ENCODE measurements around the gene ACO2. TPM values are rescaled to one million over a fixed set of nuclear protein-coding genes. Genes with fewer than 3 reads are reported as not detected.

Gene ACO2
- total RNA-seq, 1 experiment from 2014 or later: 90.5 TPM

DNA sequence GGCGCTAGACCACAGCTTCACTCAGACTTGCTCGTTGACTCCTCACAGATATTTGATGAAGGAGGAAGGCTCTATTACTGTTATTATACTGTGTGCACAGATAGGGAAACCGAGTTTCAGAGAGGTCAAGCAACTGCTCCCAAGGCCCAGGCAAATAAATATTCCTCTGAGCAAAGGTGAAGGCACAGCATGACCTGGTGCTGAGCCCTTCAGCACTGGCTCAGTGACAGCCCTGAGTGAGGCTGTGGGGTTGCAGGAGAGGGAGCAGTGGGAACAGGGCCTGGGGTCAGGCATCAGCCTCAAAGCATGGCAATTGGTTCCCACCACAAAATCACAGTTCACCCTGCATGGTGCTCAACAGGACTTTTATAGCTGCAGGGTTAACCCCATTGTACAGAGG is 68.3 kb downstream of the ACO2 start:
- BruUV-seq (replicated peaks): no TSS peak
- Histone ChIP-seq H3K4me1 (0 out of 2 replicates have a peak, but pooled peaks cover 4% of the 10 kb centered on the region), H3K4me3 (ENCODE audit: low read depth, low read length) (no peak overlapping the region), H3K9me3 (no peaks in the 10 kb centered on the region), H3K27me3 (replicated peaks; ENCODE audit: control insufficient read depth, insufficient read depth, low read length) (no peaks in the 10 kb centered on the region), H3K36me3 (ENCODE audit: control insufficient read depth, insufficient read depth, low read length) (no peaks in the 10 kb centered on the region; the same call in 1 of the 2 replicates)
- POLR2A ChIA-PET: interaction anchor here (0.6 kb wide), 1 partner anchor 204 kb away, joined by 3 read pairs; no protein-coding TSS in a partner anchor
- no peak for DNase-seq
- TF ChIP-seq, protein P1, sequence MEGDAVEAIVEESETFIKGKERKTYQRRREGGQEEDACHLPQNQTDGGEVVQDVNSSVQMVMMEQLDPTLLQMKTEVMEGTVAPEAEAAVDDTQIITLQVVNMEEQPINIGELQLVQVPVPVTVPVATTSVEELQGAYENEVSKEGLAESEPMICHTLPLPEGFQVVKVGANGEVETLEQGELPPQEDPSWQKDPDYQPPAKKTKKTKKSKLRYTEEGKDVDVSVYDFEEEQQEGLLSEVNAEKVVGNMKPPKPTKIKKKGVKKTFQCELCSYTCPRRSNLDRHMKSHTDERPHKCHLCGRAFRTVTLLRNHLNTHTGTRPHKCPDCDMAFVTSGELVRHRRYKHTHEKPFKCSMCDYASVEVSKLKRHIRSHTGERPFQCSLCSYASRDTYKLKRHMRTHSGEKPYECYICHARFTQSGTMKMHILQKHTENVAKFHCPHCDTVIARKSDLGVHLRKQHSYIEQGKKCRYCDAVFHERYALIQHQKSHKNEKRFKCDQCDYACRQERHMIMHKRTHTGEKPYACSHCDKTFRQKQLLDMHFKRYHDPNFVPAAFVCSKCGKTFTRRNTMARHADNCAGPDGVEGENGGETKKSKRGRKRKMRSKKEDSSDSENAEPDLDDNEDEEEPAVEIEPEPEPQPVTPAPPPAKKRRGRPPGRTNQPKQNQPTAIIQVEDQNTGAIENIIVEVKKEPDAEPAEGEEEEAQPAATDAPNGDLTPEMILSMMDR (IDR thresholded peaks at IDR 0.05; ENCODE audit: insufficient read depth in 1 of 2, low read depth in 1 of 2, low read length in 1 of 2, severe bottlenecking in 1 of 2, unreplicated experiment in 1 of 2): no peak
- H3K4me1 Mint-ChIP-seq (ENCODE audit: low read depth, unreplicated experiment): peaks cover 8% of the 10 kb centered on the region
- no peaks in the 10 kb centered on the region for H3K9me3 Mint-ChIP-seq (ENCODE audit: unreplicated experiment)
- H3K27ac Mint-ChIP-seq (ENCODE audit: unreplicated experiment): no peak overlapping the region
- no peaks in the 10 kb centered on the region for H3K27me3 Mint-ChIP-seq (ENCODE audit: insufficient read depth, unreplicated experiment)
- peaks cover 48% of the 10 kb centered on the region for H3K36me3 Mint-ChIP-seq (ENCODE audit: insufficient read depth, unreplicated experiment)
- CTCF ChIA-PET: interaction anchor here (0.6 kb wide), 1 partner anchor 236 kb away, joined by 3 read pairs; the partner anchor contains the start of gene ZC3H7B
- intact Hi-C loops (cut with micrococcal nuclease; ENCODE audit: unreplicated experiment): no loop called here
- no peak overlapping the region for H3K4me3 Mint-ChIP-seq (ENCODE audit: unreplicated experiment)

DNA sequence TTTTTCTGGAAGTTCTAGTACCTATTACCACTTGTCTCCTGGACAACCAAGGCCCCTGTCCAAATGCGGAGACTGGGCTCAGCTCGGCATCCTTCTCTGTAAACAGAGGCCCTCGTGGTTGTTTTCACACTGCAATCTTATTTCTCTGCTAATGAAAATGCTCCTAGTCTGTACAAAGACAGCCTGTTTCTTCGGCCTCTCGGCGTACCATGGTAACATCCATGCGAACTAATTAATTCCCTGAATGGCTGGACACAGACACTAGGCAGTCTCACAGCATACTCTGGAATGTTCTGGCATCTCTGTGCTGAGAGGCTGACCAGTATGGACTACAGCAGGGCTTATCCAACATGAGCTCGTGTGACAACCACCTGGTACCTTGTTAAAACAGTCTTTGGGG is 69.7 kb downstream of the ACO2 start:
- no peak overlapping the region for H3K4me3 ChIP-seq (ENCODE audit: low read depth, low read length)
- no peaks in the 10 kb centered on the region; the same call in 1 of the 2 replicates for H3K36me3 ChIP-seq (ENCODE audit: control insufficient read depth, insufficient read depth, low read length)
- no peaks in the 10 kb centered on the region for H3K9me3 ChIP-seq
- no peaks in the 10 kb centered on the region for H3K27me3 ChIP-seq (replicated peaks; ENCODE audit: control insufficient read depth, insufficient read depth, low read length)
- no peak overlapping the region for H3K27ac Mint-ChIP-seq (ENCODE audit: unreplicated experiment)
- no peaks in the 10 kb centered on the region for H3K9me3 Mint-ChIP-seq (ENCODE audit: unreplicated experiment)
- intact Hi-C loops (cut with micrococcal nuclease; ENCODE audit: unreplicated experiment): no loop called here
- H3K27me3 Mint-ChIP-seq (ENCODE audit: insufficient read depth, unreplicated experiment): no peaks in the 10 kb centered on the region
- no peak overlapping the region for H3K4me3 Mint-ChIP-seq (ENCODE audit: unreplicated experiment)
- DNase-seq: no peak
- H3K4me1 Mint-ChIP-seq (ENCODE audit: low read depth, unreplicated experiment): peaks cover 18% of the 10 kb centered on the region
- ChIA-PET CTCF (no interaction called here), POLR2A (no interaction called here)
- peaks cover 41% of the 10 kb centered on the region for H3K36me3 Mint-ChIP-seq (ENCODE audit: insufficient read depth, unreplicated experiment)
- BruUV-seq (replicated peaks): no TSS peak
- TF ChIP-seq, protein P1 (IDR thresholded peaks at IDR 0.05; ENCODE audit: insufficient read depth in 1 of 2, low read depth in 1 of 2, low read length in 1 of 2, severe bottlenecking in 1 of 2, unreplicated experiment in 1 of 2): no peak
- H3K4me1 ChIP-seq: peaks cover 8% of the 10 kb centered on the region

DNA sequence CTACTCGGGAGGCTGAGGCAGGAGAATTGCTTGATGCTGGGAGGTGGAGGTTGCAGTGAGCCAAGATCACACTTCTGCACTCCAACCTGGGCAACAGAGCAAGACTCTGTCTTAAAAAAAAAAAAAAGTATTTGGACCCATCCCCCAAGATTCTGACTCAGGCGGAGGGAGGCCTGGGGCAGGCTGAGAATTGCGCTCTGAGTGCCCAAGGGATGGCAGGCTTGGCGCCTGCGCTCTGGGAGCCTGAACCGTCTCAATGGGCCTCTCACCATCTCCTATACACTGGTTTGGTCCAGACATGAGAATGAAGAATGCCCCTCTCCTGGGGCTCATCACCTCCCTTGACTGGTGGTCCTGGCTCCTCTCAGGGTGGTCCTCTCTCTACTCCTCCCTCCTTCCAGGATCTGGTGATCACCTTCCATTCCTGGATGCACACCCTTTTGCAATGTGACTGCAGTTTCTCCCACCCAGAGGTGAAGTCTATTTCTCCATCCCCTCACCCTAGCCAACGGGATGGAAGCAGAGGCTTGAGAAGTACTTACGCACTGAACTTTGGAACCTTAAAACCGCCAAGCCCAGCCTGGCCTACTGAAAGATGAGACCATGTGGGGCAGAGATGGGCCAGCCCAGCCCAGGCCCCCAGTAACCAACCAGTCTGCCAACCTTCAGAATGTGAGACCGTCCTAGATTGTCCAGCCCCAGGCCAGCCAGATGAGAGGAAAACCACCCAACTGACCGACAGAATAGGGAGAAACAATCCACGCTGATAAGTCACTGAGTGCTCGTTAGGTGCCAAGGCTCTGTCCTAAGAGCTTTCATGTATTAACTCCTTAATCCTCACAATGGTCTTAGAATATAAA is 70.5 kb downstream of the ACO2 start:
- Mint-ChIP-seq H3K27me3 (ENCODE audit: insufficient read depth, unreplicated experiment) (no peaks in the 10 kb centered on the region), H3K36me3 (ENCODE audit: insufficient read depth, unreplicated experiment) (peaks cover 38% of the 10 kb centered on the region), H3K9me3 (ENCODE audit: unreplicated experiment) (no peaks in the 10 kb centered on the region), H3K27ac (ENCODE audit: unreplicated experiment) (no peak overlapping the region), H3K4me1 (ENCODE audit: low read depth, unreplicated experiment) (peaks cover 18% of the 10 kb centered on the region), H3K4me3 (ENCODE audit: unreplicated experiment) (no peak overlapping the region)
- TF ChIP-seq, protein P1 (IDR thresholded peaks at IDR 0.05; ENCODE audit: insufficient read depth in 1 of 2, low read depth in 1 of 2, low read length in 1 of 2, severe bottlenecking in 1 of 2, unreplicated experiment in 1 of 2): no peak
- BruUV-seq (replicated peaks): no TSS peak
- H3K36me3 ChIP-seq (ENCODE audit: control insufficient read depth, insufficient read depth, low read length): no peaks in the 10 kb centered on the region; the same call in 1 of the 2 replicates
- H3K4me1 ChIP-seq: peaks cover 10% of the 10 kb centered on the region
- H3K9me3 ChIP-seq: no peaks in the 10 kb centered on the region
- H3K4me3 ChIP-seq (ENCODE audit: low read depth, low read length): no peak overlapping the region
- no peak for DNase-seq
- ChIA-PET CTCF (no interaction called here), POLR2A (no interaction called here)
- intact Hi-C loops (cut with micrococcal nuclease; ENCODE audit: unreplicated experiment): no loop called here
- no peaks in the 10 kb centered on the region for H3K27me3 ChIP-seq (replicated peaks; ENCODE audit: control insufficient read depth, insufficient read depth, low read length)
